Measurements from ENCODE around the gene DNLZ.

DNA sequence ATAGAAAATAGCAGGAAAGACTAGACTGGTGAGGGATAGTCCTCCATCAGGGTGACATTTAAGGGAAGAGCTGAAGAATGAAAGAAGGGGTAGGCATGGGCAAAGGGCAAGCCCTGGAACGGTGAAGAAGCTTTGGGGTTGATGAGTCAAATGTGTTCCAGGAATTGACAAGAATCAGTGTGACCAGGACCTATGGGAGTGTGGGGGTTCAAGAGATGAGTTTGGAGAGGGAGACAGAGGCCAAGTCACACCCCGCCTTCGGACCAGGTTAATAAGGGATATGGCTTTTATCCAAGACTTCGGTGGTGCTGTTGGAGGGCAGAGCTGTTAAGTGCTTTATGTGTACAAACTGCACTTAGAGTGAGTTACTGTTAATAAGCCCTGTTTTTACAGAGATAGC is 47.8 kb upstream of the DNLZ start:
- TF ChIP-seq, protein P1, sequence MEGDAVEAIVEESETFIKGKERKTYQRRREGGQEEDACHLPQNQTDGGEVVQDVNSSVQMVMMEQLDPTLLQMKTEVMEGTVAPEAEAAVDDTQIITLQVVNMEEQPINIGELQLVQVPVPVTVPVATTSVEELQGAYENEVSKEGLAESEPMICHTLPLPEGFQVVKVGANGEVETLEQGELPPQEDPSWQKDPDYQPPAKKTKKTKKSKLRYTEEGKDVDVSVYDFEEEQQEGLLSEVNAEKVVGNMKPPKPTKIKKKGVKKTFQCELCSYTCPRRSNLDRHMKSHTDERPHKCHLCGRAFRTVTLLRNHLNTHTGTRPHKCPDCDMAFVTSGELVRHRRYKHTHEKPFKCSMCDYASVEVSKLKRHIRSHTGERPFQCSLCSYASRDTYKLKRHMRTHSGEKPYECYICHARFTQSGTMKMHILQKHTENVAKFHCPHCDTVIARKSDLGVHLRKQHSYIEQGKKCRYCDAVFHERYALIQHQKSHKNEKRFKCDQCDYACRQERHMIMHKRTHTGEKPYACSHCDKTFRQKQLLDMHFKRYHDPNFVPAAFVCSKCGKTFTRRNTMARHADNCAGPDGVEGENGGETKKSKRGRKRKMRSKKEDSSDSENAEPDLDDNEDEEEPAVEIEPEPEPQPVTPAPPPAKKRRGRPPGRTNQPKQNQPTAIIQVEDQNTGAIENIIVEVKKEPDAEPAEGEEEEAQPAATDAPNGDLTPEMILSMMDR (IDR thresholded peaks at IDR 0.05 in 2 of 3, conservative IDR thresholded peaks at IDR 0.05 in 1 of 3; ENCODE audit: insufficient read depth in 2 of 3, low read depth in 1 of 3, low read length in 3 of 3), result no peak
- TF ChIP-seq CREB1 (IDR thresholded peaks at IDR 0.05) (no peak), CREB1 (CRISPR knock-in tag; IDR thresholded peaks at IDR 0.05) (no peak), ZNF589 (CRISPR knock-in tag; IDR thresholded peaks at IDR 0.05; ENCODE audit: low read depth) (no peak), SMARCA5 (IDR thresholded peaks at IDR 0.05) (no peak), ZNF239 (CRISPR knock-in tag; IDR thresholded peaks at IDR 0.05) (no peak), JUND (IDR thresholded peaks at IDR 0.05; ENCODE audit: borderline replicate concordance, low read depth, low read length) (no peak), JUND (tag; IDR thresholded peaks at IDR 0.05; ENCODE audit: borderline replicate concordance, low read depth, low read length) (no peak), FOXJ3 (CRISPR knock-in tag; IDR thresholded peaks at IDR 0.05) (no peak), NFE2 (IDR thresholded peaks at IDR 0.05; ENCODE audit: low read depth) (no peak)
- TF ChIP-seq, protein P2, sequence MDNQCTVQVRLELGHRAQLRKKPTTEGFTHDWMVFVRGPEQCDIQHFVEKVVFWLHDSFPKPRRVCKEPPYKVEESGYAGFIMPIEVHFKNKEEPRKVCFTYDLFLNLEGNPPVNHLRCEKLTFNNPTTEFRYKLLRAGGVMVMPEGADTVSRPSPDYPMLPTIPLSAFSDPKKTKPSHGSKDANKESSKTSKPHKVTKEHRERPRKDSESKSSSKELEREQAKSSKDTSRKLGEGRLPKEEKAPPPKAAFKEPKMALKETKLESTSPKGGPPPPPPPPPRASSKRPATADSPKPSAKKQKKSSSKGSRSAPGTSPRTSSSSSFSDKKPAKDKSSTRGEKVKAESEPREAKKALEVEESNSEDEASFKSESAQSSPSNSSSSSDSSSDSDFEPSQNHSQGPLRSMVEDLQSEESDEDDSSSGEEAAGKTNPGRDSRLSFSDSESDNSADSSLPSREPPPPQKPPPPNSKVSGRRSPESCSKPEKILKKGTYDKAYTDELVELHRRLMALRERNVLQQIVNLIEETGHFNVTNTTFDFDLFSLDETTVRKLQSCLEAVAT (IDR thresholded peaks at IDR 0.05), result no peak

Data from K562 (cell line).